ENCODE measurements around the gene RFX7.

- TF ChIP-seq POLR2A (IDR thresholded peaks at IDR 0.05), result no peak
- TF ChIP-seq CTCF (IDR thresholded peaks at IDR 0.05), result no peak
- no peak for TF ChIP-seq POLR2AphosphoS5 (IDR thresholded peaks at IDR 0.05)
- no peak for TF ChIP-seq EP300 (IDR thresholded peaks at IDR 0.05)
Observed at GRCh38 chr15:56244811-56245576, 1.3 kb upstream of the RFX7 start.
